OCI-LY1 (cell line): ENCODE measurements around the gene ZNF772.
A peak's percentile ranks its signal among the peaks of the same experiment; 100 is the strongest.
"Not testable (repeated sequence)": the region's sequence is repeated elsewhere in the genome, so short reads cannot be mapped to it uniquely, and the experiment has no call there.

ENCODE experiments used
- H2AFZ ChIP-seq: fragments of 200-600 bp; sonication (generic), shearing (Covaris generic); 2 replicates; pipeline ENCODE4 v1.6.0; 2014; ENCODE audit warnings: antibody characterized with exemption, mild to moderate bottlenecking, low read length
- H3F3A ChIP-seq: fragments of 200-600 bp; sonication (generic), shearing (Covaris generic); 2 replicates; pipeline ENCODE4 v1.6.0; 2014; ENCODE audit warnings: mild to moderate bottlenecking, antibody characterized with exemption, low read length, moderate library complexity; ENCODE audit not compliant: insufficient read depth
- H3K27ac ChIP-seq: fragments of 200-600 bp; sonication (generic); 2 replicates; pipeline ENCODE4 v1.5.1; 2014; ENCODE audit warnings: low read length, mixed run types, mild to moderate bottlenecking, low read depth; ENCODE audit not compliant: poor library complexity, severe bottlenecking
- H3K27me3 ChIP-seq: fragments of 200-600 bp; sonication (generic); 2 replicates; pipeline ENCODE4 v1.6.0; 2014; ENCODE audit warnings: antibody characterized with exemption, mild to moderate bottlenecking, low read length, moderate library complexity; ENCODE audit not compliant: insufficient read depth
- H3K36me3 ChIP-seq: fragments of 200-600 bp; sonication (generic); 2 replicates; pipeline ENCODE4 v1.6.1; 2014; ENCODE audit warnings: mild to moderate bottlenecking, antibody characterized with exemption, low read length, moderate library complexity, mixed read lengths; ENCODE audit not compliant: insufficient read depth
- H3K4me1 ChIP-seq: fragments of 200-600 bp; sonication (generic); 2 replicates; pipeline ENCODE4 v1.5.1; 2014; ENCODE audit warnings: mild to moderate bottlenecking, low read length, moderate library complexity; ENCODE audit not compliant: insufficient read depth, severe bottlenecking
- H3K4me2 ChIP-seq: fragments of 200-600 bp; sonication (generic), shearing (Covaris generic); 2 replicates; pipeline ENCODE4 v1.6.1; 2014; ENCODE audit warnings: low read length
- H3K4me3 ChIP-seq: fragments of 200-600 bp; sonication (generic); 2 replicates; pipeline ENCODE4 v1.5.1; 2014; ENCODE audit warnings: low read length, low read depth, mild to moderate bottlenecking, mixed read lengths; ENCODE audit not compliant: poor library complexity, severe bottlenecking
- H3K79me2 ChIP-seq: fragments of 200-600 bp; shearing (Covaris generic); 2 replicates; pipeline ENCODE4 v1.6.1; 2016; ENCODE audit warnings: mixed run types, low read length, mixed read lengths; ENCODE audit not compliant: insufficient read depth
- H3K9ac ChIP-seq: fragments of 200-600 bp; sonication (generic), shearing (Covaris generic); 2 replicates; pipeline ENCODE4 v1.6.1; 2014; ENCODE audit warnings: mild to moderate bottlenecking, low read length, mixed read lengths
- H3K9me2 ChIP-seq: fragments of 200-600 bp; sonication (generic), shearing (Covaris generic); 2 replicates; pipeline ENCODE4 v1.6.1; 2014; ENCODE audit warnings: low read depth, mild to moderate bottlenecking, low read length, mixed read lengths
- H3K9me3 ChIP-seq: fragments of 200-600 bp; shearing (Covaris generic); 2 replicates; pipeline ENCODE4 v1.6.1; 2014; ENCODE audit warnings: low read length, mixed read lengths
- H4K20me1 ChIP-seq: fragments of 200-600 bp; sonication (generic), shearing (Covaris generic); 2 replicates; pipeline ENCODE4 v1.6.0; 2016; ENCODE audit warnings: mild to moderate bottlenecking, low read length; ENCODE audit not compliant: insufficient read depth
- CTCF ChIP-seq: fragments of 200-600 bp; sonication (generic), shearing (Covaris generic); IDR thresholded peaks from 2 replicates; pipeline ENCODE4 v1.5.1; 2017; ENCODE audit warnings: mild to moderate bottlenecking, antibody characterized with exemption, low read length, moderate library complexity, mixed read lengths
- EZH2 ChIP-seq: fragments of 200-600 bp; sonication (generic), shearing (Covaris generic); IDR thresholded peaks from 2 replicates; pipeline ENCODE4 v1.8.0; 2017; ENCODE audit warnings: borderline replicate concordance, mixed run types, mild to moderate bottlenecking, antibody characterized with exemption, low read length, moderate library complexity, mixed read lengths

Gene ZNF772

DNA sequence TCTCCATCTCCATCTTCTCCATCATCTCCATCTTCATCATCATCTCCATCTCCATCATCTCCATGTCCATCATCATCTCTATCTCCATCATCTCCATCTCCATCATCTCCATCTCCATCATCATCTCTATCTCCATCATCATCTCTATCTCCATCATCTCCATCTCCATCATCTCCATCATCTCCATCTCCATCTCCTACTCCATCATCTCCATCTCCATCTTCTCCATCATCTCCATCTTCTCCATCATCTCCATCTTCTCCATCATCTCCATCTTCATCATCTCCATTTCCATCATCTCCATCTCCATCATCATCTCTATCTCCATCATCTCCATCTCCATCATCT is 21.9 kb upstream of the ZNF772 start:
- H4K20me1 ChIP-seq, H3K27ac ChIP-seq, H3K27me3 ChIP-seq, H3F3A ChIP-seq, H2AFZ ChIP-seq, H3K9ac ChIP-seq, H3K9me3 ChIP-seq, H3K4me1 ChIP-seq, H3K9me2 ChIP-seq: not testable (repeated sequence)
- Histone ChIP-seq H3K4me2 (0 out of 2 replicates have a peak overlapping the region, but pooled peaks have one; percentile 16), H3K4me3 (peak overlapping the region; percentile 73), H3K36me3 (peaks cover 30% of the 10 kb centered on the region), H3K79me2 (peaks cover 10% of the 10 kb centered on the region; the same call in 1 of the 2 replicates)

- H3K9ac ChIP-seq, result peak overlapping the region; percentile 10; the same call in 1 of the 2 replicates
- H3K9me3 ChIP-seq, H4K20me1 ChIP-seq, H2AFZ ChIP-seq, H3K27ac ChIP-seq, H3K27me3 ChIP-seq, H3K9me2 ChIP-seq, H3K4me1 ChIP-seq, H3F3A ChIP-seq, H3K79me2 ChIP-seq: not testable (repeated sequence)
- peak overlapping the region; percentile 56 for H3K4me2 ChIP-seq
- H3K4me3 ChIP-seq, result peak overlapping the region; percentile 38
- peaks cover 13% of the 10 kb centered on the region for H3K36me3 ChIP-seq
These were observed 10.9 kb upstream of the ZNF772 start for GRCh38 chr19:57488299-57488644.

GRCh38 chr19:57487477-57488298 is 10.3 kb upstream of the ZNF772 start, which contains the start of gene ZNF419:
TSS of gene ZNF419 (plus strand) at chr19:57487750. CDS start at chr19:57487951, 201 bp downstream.
- H2AFZ ChIP-seq, result 0 out of 2 replicates have a peak within 1 kb of the TSS, but pooled peaks have one; percentile 51
- H4K20me1 ChIP-seq, H3K27ac ChIP-seq, H3K9me2 ChIP-seq, H3K36me3 ChIP-seq, H3K4me1 ChIP-seq, H3K79me2 ChIP-seq, H3F3A ChIP-seq, H3K27me3 ChIP-seq, H3K9me3 ChIP-seq: not testable (repeated sequence)
- H3K4me2 ChIP-seq, result peak within 1 kb of the TSS; percentile 56
- H3K4me3 ChIP-seq, result peak within 1 kb of the TSS; percentile 79
- peak within 1 kb of the TSS; percentile 77 for H3K9ac ChIP-seq

DNA sequence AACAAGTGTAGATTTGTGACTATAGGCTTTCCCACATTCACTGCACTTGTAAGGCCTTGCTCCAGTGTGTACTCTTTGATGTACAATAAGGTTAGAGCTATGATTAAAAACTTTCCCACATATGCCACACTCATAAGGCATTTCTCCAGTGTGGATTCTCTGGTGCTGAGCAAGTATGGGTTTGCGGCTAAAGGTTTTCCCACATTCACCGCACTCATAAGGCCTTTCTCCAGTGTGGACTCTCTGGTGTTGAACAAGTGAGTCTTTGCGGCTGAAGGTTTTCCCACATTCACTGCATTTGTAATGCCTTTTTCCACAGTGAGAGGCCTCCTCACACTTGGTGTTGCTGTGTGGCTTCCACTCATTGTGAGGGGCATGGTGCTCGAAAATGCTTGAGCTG is 3.7 kb downstream of the ZNF772 start:
- H2AFZ ChIP-seq, result no peak overlapping the region
- H3K4me3 ChIP-seq, result no peak overlapping the region
- H4K20me1 ChIP-seq, result no peaks in the 10 kb centered on the region
- peaks cover 10% of the 10 kb centered on the region for H3K4me1 ChIP-seq
- H3K27me3 ChIP-seq, result no peaks in the 10 kb centered on the region
- H3K36me3 ChIP-seq, result peaks cover 4% of the 10 kb centered on the region; the same call in 1 of the 2 replicates
- H3K4me2 ChIP-seq, result no peak overlapping the region
- H3K79me2 ChIP-seq, result no peaks in the 10 kb centered on the region
- TF ChIP-seq CTCF, result no peak
- TF ChIP-seq EZH2, result no peak
- no peaks in the 10 kb centered on the region for H3K9me2 ChIP-seq
- no peaks in the 10 kb centered on the region for H3F3A ChIP-seq
- no peak overlapping the region for H3K9ac ChIP-seq
- H3K27ac ChIP-seq, result no peak overlapping the region
- H3K9me3 ChIP-seq, result peaks cover 53% of the 10 kb centered on the region
